Stimulated activated CD4-positive, alpha-beta T cell treated with anti-CD3 and anti-CD28 coated beads, Interleukin-12 subunit alpha, Interleukin-12 subunit beta, amount 100 ng/mL, for 48 hours (primary cell): ENCODE results near the gene PANX3.
A peak's percentile ranks its signal among the peaks of the same experiment; 100 is the strongest.
"Not testable (repeated sequence)": the region's sequence is repeated elsewhere in the genome, so short reads cannot be mapped to it uniquely, and the experiment has no call there.

Experiments
- DNase-seq, 3 donors: peaks; one replicate each; pipeline ENCODE4 v3.0.0-alpha.2; 2020; ENCODE audit warnings: low read depth in 2 of 3, low spot score in 1 of 3

The PANX3 gene, protein sequence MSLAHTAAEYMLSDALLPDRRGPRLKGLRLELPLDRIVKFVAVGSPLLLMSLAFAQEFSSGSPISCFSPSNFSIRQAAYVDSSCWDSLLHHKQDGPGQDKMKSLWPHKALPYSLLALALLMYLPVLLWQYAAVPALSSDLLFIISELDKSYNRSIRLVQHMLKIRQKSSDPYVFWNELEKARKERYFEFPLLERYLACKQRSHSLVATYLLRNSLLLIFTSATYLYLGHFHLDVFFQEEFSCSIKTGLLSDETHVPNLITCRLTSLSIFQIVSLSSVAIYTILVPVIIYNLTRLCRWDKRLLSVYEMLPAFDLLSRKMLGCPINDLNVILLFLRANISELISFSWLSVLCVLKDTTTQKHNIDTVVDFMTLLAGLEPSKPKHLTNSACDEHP

DNA sequence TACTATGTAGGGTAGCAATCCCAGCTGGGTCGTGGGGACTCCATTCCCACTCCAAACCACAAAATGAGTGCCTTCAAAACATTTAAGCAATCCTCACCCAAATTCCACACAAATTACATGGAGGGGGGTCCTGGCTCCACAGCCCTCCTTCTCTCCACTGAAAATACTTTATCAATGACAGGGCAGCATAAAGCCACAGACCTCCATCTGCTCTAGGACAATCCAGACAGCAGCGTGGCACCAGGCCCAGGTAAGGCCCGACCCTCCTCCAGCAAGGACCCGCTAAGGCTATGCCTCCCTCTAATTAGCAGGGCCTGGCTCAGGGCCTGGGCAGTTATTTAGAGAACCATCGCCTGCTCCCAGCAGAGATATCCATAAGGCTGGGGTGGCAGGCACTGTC lies at the start of gene PANX3:
Gene PANX3 (plus strand): TSS at position 365 of the 400 bp plus-strand sequence. CDS start 129 bp downstream, outside the sequence.
- DNase-seq: no peak

DNA sequence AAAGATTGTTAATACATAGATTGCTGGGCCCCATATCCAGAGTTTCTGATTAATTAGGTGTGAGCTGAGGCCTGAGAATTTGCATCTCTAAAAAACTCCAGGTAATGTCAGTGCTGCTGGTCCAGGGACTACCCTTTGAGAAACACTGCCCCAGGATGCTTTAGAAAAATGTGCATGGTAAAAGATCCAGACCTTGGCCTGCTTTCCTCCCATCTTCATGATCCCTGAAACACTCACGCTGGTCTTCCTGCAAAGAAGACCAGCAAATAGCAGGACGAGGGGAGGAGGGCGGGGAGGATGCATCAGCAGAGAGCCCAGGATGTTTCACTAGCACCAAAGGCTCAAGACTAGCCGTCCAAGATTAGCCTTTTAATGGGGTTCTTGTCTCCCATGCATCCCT lies 41.5 kb upstream of the PANX3 start, which contains the start of gene OR8A1:
Gene OR8A1 (plus strand): TSS at position 301 of the 400 bp plus-strand sequence. CDS start 123 bp downstream, outside the sequence.
- DNase-seq: no peak

DNA sequence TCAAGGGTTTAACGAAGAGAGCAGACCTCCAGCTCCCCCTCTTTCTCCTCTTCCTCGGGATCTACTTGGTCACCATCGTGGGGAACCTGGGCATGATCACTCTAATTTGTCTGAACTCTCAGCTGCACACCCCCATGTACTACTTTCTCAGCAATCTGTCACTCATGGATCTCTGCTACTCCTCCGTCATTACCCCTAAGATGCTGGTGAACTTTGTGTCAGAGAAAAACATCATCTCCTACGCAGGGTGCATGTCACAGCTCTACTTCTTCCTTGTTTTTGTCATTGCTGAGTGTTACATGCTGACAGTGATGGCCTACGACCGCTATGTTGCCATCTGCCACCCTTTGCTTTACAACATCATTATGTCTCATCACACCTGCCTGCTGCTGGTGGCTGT lies 41.1 kb upstream of the PANX3 start:
- DNase-seq: no peak

DNA sequence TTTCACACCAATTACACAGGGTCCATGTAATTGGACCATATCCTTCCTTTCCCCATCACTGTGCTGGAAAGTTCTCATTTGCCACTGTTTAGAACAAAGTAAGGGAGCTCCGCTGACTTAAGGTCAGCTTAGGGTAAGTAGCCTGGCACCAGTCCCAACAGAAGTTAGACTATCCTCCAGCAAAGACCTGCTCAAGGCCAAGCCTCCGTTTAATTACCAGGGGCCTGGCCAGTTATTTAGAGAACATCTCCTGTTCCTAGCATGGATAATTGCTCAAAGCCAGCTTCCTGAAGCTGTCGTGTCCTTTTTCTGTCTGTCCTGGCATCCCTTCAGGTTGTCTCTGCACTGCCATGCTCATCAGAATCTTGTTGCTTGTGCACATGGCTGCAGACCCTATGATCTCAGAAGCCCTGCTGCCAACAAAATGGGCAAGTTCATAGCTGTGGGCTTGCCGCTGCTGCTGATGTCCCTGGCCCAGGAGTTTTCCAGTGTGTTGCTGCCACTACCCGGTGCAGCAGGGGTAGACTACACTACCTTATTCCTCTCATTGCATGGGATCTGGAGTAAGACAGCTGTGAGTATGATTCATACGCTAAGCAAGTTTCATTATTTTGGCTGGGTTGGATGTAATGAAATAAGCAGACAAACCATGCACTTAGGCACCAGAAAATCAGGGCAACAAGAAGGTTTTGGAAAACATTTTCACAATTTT lies 33.4 kb upstream of the PANX3 start:
- no peak for DNase-seq

DNA sequence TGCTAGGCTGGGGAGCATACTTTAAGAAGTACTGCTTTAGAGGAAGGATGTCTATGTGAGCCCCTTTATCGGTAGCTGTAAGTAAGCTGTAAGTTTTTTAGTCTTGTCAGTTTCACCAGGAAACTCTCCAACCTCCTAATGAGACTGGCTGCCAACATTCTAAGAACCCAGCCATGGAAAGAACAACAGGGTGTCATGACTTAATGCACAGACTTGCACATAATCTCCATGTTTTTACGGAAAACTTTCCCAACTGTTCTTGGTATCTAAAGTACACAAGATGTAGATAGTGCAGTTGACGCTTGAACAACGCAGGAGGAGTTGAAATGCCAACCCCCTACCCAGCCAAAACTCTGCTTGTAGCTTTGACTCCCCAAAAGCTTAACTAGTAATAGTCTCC lies 32.5 kb upstream of the PANX3 start:
- no peak for DNase-seq

DNA sequence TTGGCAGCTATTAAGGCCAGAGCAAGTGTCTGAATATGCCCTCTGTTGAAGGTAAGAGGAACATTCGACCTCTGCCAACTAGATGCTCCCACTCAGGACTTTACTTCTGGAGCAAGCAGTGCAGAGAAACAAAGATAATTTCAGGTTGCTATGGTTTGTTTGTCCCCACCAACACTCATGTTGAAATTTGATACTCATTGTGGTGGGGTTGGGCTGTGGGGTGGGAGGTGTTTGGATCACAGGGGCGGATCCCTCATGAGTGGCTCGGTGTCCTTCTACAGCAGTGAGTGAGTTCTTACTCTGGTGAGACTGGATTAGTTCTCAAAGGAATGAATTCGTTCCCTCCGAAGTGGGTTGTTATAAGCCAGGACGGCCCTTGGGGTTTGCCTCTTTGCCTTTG lies 29.4 kb upstream of the PANX3 start:
- DNase-seq: no peak

DNA sequence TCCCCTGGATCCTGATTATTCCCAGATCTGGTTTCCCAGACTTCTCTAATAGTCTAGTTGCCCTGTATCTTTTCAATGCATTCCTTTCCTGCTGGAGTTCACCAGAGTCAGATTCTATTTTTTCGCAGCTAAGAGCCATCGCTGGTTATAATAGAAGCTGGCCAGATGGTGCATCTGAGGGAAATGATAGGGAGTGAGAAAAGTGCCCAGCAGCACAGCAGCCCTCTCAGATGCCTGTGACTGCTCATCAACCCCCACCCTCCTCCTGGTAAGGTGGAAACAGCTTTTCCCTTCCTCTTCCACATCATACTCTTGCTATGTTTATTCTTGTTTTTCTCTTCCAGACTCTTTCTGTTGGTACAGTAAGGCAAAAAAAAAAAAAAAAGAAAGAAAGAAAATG lies 28.7 kb upstream of the PANX3 start:
- DNase-seq: no peak

DNA sequence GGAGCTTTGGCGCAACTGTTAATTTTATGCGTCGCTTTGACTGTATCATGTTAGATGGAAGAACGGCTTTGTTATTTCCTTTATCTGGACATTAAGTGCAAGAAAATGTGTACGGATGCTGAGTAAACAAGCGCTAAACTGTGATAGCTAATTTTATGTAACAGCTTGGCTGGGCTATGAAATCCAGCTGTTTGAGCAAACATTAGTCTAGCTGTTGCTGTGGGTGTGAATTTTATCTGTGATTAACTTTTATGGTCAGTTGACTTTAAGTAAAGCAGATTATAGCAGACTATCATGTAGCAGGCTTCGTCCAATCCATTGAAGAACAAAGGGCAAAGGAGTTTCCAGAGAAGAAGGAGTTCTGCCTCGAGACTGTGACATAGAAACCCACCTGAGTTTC lies 27.4 kb upstream of the PANX3 start:
- no peak for DNase-seq

DNA sequence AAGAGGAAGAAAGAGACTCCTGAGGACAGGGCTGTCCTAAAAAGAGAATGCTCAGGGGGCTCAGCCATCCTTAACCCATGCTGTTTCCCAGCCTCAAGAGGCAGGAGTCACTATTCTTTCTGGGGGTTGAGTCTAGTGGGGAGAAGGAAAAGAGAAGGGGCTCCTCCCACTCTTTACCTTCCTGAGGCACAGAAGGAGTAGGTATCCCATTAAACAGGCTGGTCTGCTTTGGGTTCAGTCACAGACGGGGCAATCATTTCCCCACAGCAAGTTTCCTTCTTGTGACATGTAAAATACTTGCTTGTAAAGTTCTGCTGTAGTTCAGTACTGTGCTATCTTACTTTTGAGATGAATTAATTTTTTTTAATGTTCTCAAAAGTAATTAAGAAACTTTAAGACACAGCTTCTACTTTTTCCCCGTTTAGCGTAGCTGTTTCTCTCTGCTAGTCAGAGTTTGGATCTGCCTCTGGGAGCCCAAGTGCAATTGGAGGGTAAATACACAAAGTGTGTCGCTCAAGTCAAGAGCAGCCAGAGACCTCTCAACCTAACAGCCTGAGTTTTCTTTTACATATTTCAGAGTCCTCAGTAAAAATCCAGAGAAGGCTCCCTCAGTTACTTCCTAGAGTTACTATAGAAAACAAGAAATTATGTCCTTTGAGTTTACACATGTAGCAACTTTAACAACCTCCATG lies 26.4 kb upstream of the PANX3 start:
- DNase-seq: no peak

DNA sequence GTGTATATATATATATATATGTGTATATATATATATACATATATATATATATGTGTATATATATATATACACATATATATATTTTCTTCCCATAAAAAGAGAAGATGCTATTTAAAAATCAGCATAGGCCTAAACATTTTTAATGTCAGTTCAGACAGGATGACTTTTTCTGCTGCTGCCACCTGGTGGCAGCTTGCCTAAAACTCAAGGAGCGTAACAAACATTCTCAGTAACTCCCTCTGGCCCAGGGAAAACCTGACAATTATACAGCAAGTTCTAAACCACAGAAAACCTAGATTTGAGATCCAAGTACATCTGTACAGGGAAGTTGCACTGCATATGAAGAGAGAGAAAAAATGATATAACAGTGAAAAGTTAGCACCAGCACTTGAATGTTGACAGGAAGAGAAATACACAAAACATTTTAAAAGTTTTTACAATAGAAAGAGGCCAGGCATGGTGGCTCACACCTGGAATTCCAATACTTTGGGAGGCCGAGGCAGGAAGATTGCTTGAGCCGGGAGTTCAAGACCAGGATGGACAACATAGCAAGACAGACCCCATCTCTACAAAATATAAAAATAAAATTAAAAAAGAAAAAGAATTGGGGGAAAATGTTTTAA lies 24.9 kb upstream of the PANX3 start:
- DNase-seq: peak in 2 of 3 donors; percentile 29 to 38

DNA sequence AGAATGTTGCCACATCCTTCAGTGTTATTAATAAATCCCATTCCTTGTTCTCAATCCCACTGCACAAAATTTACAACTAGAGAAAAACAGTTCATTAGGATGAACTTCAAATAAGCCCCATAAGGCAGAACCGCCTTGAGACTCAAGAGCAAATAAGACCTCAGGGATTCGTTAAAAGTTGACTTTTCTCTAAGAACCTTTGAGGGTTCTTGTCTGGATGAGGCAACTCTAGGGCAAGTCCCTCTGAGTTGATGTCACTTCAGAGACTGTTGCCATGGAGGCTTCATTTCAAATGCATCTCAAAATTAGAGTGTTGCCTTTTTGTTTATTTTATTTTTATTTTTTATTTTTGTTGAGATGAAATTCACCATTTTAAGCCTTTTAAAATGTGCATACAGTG lies 19.8 kb upstream of the PANX3 start:
- no peak for DNase-seq

DNA sequence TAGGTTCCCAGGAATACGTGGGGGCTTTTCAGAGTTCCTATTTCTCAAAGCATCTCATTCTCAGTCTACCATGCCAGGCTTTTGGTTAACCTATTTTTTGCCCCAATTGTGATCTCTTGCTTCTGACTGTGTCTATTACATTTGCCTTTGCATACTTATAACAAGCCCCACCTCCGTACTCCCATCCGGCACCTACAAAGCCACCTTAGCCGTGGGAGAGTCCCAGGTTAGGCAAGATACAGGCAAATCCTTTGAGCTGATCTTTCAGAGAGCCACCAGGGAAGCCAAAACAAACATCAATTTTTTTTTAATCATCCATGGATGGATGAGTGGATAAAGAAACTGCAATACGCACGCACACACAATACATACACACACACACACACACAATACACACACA lies 18.6 kb upstream of the PANX3 start:
- no peak for DNase-seq

DNA sequence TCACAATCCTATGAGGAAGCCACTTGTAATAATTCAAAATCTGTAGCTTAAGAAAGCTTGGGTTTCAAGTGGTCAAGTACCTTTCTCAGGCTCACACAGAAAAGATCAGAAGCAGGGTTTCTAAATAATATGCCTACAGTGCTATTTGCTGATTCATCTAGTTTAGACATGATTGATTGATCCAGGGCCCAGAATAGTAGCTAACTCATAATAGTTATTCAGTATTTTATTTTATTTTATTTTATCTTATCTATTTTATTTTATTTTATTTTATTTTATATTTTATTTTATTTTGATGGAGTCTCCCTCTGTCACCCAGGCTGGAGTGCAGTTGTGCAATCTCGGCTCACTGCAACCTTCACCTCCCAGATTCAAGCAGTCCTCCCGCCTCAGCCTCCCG lies 15.9 kb upstream of the PANX3 start:
- no peak for DNase-seq

DNA sequence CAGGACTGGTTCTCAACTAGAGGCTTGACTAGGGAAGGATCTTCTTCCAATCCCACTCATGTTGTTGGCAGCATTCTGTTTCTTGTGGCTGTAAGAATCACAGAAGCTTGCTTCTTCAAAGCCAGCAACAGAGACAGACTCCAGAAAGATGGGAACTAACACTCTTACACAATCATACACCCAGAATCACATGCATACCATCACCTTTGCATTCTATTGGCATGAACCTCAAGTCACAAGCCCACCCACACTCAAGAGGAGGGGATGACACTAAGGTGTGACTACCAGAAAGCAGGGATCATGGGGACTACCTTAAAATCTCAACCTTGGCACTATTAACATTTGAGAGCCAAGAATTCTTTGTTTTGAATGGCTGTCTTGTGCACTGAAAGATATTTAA lies 13.6 kb upstream of the PANX3 start:
- no peak for DNase-seq

DNA sequence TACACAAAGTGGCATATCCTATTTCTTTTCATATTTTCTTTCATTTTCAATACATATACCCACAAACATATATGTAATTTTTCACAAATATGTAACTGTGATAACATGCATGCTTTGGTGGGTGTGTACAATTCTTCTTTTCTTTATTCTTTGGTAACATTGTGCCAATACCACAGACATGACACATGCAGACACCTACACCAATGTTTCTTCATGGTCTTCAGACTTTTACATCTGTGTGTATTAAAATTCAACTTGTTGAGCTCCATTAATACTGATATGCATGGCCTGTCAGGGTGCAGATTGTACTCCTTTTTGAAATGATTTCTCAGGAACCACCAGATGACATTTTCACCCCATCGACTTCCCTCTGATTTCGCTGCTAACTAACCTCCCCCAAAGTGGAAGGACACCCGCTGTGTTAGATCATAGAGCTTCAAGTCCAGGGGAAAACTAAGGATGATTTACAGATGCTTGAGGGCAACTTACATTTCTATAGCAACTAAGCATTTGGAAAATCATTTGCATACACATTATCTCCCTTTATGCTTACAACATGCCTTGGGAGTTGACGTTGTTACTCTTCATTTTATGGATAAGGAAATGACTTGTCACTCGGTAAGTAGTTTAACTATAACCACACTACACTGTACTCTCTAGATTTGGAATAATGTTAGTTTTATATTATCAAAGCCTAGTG lies 10.5 kb upstream of the PANX3 start:
- DNase-seq: no peak

DNA sequence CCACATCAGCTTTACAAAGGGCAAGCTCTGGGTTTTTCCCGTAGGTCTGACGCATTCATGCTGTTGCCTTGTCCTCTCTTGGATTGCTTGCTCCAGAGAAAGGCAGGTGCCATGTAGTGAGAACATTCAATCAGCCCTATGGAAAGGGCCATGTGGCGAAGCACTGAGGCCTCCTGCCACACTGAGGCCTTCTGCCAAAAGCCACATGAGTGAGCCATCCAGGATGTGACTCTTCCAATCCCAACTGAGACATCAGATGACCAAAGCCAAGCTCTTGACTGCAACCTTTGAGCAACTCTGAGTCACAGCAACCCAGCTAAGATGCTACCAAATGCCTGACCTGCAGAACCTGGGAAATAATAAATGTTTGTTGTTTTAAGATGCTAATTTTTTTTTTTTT lies 9.0 kb upstream of the PANX3 start:
- no peak for DNase-seq

DNA sequence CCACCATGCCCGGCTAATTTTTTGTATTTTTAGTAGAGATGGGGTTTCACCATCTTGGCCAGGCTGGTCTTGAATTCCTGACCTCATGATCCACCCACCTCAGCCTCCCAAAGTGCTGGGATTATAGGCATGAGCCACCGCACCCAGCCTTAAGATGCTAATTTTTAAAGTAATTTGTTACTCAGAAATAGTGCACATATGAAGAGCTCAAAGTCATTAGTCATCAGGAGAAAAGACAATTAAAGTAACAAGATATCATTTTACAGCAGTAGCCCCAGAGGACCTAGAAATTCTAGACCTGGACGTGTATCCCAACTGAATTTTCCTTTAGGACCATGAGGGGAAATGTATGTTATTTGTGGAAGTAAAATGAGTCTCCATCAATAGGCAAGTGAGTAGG lies 8.5 kb upstream of the PANX3 start:
- not testable (repeated sequence) for DNase-seq

DNA sequence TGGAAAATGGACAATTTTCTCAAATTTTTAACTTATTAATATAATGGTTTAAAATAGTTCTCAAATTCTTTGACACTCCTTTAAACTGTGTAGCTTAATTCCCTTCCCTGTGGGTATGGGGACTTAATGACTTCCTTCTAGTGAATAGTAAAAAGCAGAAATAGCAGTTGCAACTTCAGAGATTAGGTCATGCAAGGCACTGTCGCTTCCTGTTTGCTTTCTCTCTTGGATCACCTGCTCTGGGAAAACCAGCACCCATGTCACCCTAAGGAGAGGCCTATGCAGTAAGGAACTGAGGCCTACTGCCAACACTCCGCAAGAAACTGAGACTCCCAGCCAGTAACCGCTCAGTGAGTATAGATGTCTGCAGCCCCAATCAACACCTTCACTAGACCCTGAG lies 5.5 kb upstream of the PANX3 start:
- no peak for DNase-seq

DNA sequence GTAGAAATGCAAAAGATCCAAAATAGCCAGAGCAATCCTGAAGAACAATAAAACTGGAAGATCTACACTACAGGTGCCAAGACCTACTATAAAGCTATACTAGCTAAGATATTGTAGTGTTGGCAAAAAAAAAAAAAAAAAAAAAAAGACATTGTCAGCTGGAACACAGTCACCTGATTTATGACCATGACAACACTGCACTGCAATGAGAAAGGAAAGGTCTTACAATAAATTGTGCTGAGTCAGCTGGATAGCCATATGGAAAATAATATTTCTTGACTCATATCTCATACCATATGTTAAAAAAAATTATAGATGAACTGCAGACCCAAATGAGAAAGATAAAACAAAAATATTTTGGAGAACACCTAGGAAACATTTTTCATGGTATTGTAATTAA lies 3.1 kb upstream of the PANX3 start:
- DNase-seq: no peak

DNA sequence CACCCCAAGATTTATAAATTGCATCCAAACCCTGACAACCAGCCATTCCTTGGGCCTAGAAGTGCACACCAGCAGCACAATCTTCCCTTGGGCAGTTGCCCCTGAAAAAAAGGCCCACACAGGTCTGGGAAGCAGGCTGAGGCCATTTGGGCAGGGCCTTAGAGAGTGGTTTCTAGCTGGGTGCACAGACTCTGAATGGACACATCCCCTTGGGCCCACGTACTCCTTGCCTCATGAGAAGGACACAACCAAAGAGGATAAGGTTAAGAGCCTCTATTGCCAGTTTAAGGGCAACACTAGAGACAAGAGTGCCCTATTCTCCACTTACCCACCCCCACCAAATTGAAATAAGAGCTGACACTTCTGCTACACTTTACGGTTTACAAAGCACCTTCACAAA lies 933 bp upstream of the PANX3 start:
- no peak for DNase-seq

DNA sequence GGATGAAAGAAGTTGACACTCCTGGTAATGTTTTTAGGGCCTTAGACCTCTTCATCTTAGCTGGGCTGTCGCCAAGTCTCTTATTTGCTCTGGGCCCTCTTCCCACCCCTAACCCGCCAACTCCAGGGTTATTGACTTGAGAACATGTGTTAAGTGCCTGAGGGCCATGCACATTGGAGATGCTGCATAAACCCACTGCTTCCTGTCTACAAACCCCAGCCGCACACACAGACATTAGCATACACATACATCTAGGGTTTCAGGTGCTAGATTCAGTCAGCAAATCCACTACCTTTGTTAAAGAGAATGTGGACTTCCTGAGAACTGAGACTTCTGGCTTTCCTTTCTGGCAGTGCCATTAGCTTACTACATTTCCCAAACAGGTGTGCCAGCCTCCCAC lies 817 bp downstream of the PANX3 start:
- DNase-seq: peak in 1 of 3 donors; percentile 1
